ENCODE measurements around the gene LATS2. TPM values are rescaled to one million over a fixed set of nuclear protein-coding genes. Genes with fewer than 3 reads are reported as not detected.

Gene LATS2
- total RNA-seq, 4 donors from 2014 or later: 33.0 to 69.6 (median 37.5) TPM

- TF ChIP-seq CTCF (IDR thresholded peaks at IDR 0.05): no peak
- no peak for TF ChIP-seq POLR2A (IDR thresholded peaks at IDR 0.05)
- H3K4me1 ChIP-seq: peaks cover 15 to 38% of the 10 kb centered on the region in 2 donors
- H3K9me3 ChIP-seq: no peaks in the 10 kb centered on the region
- no peaks in the 10 kb centered on the region for H3K27me3 ChIP-seq
- intact Hi-C loops (cut with DNase I): no loop called here
- 86 to 90% methylated on average over 1 of the region's 1 CpG for WGBS, 2 donors
- DNase-seq: no peak
- no peak overlapping the region for H3K27ac ChIP-seq
- peaks cover 0 to 6% of the 10 kb centered on the region in 2 donors for H3K36me3 ChIP-seq
- no peak overlapping the region for H3K4me3 ChIP-seq (replicated peaks in 1 of 3)
Observed at GRCh38 chr13:21000647-21001046, 60.7 kb downstream of the LATS2 start.

- Histone ChIP-seq H3K4me1 (peaks cover 5 to 28% of the 10 kb centered on the region in 2 donors), H3K27ac (no peak overlapping the region)
Observed at GRCh38 chr13:20998649-20999415, 62.6 kb downstream of the LATS2 start.

GRCh38 chr13:20997301-20998161, 63.9 kb downstream of the LATS2 start:
- no peak for DNase-seq
- intact Hi-C loops (cut with DNase I): no loop called here
- WGBS, 2 donors: 77 to 84% methylated on average over 14 of the region's 14 CpGs

More at GRCh38 chr13:20998649-20999415, 62.6 kb downstream of the LATS2 start:
- 96% methylated on average over 35 to 57 of the region's 60 CpGs for WGBS, 2 donors
- no peaks in the 10 kb centered on the region for H3K27me3 ChIP-seq
- H3K36me3 ChIP-seq: peaks cover 0 to 6% of the 10 kb centered on the region in 2 donors
- no peak overlapping the region for H3K4me3 ChIP-seq (replicated peaks in 1 of 3)
- no peak for DNase-seq
- H3K9me3 ChIP-seq: no peaks in the 10 kb centered on the region
- no peak for TF ChIP-seq POLR2A (IDR thresholded peaks at IDR 0.05)
- no peak for TF ChIP-seq CTCF (IDR thresholded peaks at IDR 0.05)
- intact Hi-C loops (cut with DNase I): no loop called here

GRCh38 chr13:20995245-20995838, 66.0 kb downstream of the LATS2 start:
- no peak overlapping the region for H3K4me3 ChIP-seq (replicated peaks in 1 of 3)
- intact Hi-C loops (cut with DNase I): no loop called here
- H3K27me3 ChIP-seq: no peaks in the 10 kb centered on the region
- peaks cover 8 to 28% of the 10 kb centered on the region in 2 donors for H3K4me1 ChIP-seq
- peaks cover 6 to 15% of the 10 kb centered on the region in 2 donors for H3K36me3 ChIP-seq
- no peak for DNase-seq
- no peak for TF ChIP-seq CTCF (IDR thresholded peaks at IDR 0.05)
- no peak for TF ChIP-seq POLR2A (IDR thresholded peaks at IDR 0.05)
- no peak overlapping the region for H3K27ac ChIP-seq
- no peaks in the 10 kb centered on the region for H3K9me3 ChIP-seq
- 71 to 73% methylated on average over 4 of the region's 4 CpGs for WGBS, 2 donors

More at GRCh38 chr13:20997301-20998161, 63.9 kb downstream of the LATS2 start:
- TF ChIP-seq CTCF (IDR thresholded peaks at IDR 0.05) (no peak), POLR2A (IDR thresholded peaks at IDR 0.05) (no peak)
- Histone ChIP-seq H3K27ac (peak overlapping the region in 1 of 3 donors; percentile 38), H3K4me1 (peaks cover 8 to 28% of the 10 kb centered on the region in 2 donors), H3K36me3 (peaks cover 0 to 6% of the 10 kb centered on the region in 2 donors), H3K4me3 (replicated peaks in 1 of 3) (no peak overlapping the region), H3K9me3 (no peaks in the 10 kb centered on the region), H3K27me3 (no peaks in the 10 kb centered on the region)

Data from thyroid gland (tissue), 4 donors.